MM.1S (cell line): ENCODE data around the gene WNT4.

Experiments used
- EZH2phosphoT487 ChIP-seq: fragments of 300-600 bp; sonication (generic); IDR thresholded peaks from 2 replicates; pipeline ENCODE4 v1.6.1; 2018; ENCODE audit warnings: antibody characterized with exemption, low read length
- TF ChIP-seq, protein P1 (sequence below): fragments of 300-600 bp; sonication (generic); IDR thresholded peaks from 2 replicates; pipeline ENCODE4 v1.5.1; 2016; ENCODE audit warnings: antibody characterized with exemption, low read length, mixed read lengths

DNA sequence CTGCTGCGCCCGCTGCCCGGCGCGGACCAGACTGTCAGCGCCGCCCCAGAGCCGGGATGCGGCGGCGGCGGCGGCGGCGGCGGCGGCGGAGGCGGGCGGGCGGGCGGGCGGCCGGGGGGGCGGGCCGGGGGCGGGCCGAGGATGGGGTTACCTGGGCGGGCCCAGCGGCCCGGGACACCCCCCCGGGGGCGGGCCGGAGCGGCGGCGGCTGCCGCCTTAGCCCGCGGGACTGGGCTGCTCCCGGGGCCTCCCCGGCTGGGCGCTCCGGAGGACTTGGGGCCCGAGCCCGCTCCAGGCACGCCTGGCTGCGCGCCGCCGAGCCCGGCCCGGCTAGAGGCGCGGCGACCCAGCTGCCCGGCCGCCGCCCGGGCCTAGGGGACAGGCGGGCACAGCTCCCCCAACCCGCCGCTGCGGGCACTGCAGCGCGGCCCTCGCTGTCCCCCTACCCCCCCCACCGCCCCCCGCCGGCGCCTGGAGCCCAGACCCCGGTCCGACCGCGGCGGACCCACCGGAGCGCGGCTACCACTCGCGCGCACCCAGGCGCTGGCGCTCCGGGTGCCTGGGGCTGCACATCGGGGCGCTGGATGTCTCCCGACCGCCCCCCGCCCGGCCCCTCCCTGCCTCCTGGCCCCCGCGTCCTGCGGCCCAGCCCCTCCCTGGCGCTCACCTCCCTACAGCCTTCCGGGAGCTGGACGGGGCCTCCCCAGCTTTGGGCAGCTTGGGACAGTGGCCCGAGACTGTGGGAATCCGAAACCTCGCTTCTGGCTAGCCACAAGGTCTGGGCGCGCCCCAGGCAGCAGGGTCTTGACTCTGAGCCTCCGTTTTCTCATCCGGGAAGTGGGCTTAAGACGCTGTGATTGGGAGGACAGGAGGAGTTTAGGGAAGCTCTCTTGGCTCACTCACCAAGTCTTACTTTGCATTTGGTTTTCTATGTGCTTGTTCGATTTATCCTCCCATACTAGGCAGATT, at the start of gene WNT4:
- TF ChIP-seq, protein P1, sequence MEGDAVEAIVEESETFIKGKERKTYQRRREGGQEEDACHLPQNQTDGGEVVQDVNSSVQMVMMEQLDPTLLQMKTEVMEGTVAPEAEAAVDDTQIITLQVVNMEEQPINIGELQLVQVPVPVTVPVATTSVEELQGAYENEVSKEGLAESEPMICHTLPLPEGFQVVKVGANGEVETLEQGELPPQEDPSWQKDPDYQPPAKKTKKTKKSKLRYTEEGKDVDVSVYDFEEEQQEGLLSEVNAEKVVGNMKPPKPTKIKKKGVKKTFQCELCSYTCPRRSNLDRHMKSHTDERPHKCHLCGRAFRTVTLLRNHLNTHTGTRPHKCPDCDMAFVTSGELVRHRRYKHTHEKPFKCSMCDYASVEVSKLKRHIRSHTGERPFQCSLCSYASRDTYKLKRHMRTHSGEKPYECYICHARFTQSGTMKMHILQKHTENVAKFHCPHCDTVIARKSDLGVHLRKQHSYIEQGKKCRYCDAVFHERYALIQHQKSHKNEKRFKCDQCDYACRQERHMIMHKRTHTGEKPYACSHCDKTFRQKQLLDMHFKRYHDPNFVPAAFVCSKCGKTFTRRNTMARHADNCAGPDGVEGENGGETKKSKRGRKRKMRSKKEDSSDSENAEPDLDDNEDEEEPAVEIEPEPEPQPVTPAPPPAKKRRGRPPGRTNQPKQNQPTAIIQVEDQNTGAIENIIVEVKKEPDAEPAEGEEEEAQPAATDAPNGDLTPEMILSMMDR: no peak
- TF ChIP-seq EZH2phosphoT487: no peak
